Bronchial epithelial cell (primary cell): Measurements from ENCODE around the gene TRABD2B. TPM values are rescaled to one million over a fixed set of nuclear protein-coding genes. Genes with fewer than 3 reads are reported as not detected.

Experiments used
- DNase-seq: peaks from one replicate; pipeline ENCODE4 v3.0.0-alpha.2; 2010; ENCODE audit warnings: low read depth
- FAIRE-seq: peaks from 2 replicates; lab custom pipeline; 2011; peaks lifted over from hg19 to GRCh38; lab: Jason Lieb, UNC
- H3K27me3 ChIP-seq: 2 replicates; pipeline ENCODE4 v1.5.1; 2011; ENCODE audit warnings: low read length; ENCODE audit not compliant: control insufficient read depth, insufficient read depth
- H3K36me3 ChIP-seq: 2 replicates; pipeline ENCODE4 v1.5.1; 2011; ENCODE audit warnings: low read length; ENCODE audit not compliant: control insufficient read depth, insufficient read depth
- H3K4me3 ChIP-seq: 2 replicates; pipeline ENCODE4 v1.5.1; 2011; ENCODE audit warnings: mild to moderate bottlenecking, low read depth, low read length, control low read depth
- CTCF ChIP-seq: IDR thresholded peaks from 2 replicates; pipeline ENCODE4 v1.5.1; 2011; ENCODE audit warnings: mild to moderate bottlenecking, moderate library complexity, low read length, control low read depth, inconsistent platforms; ENCODE audit not compliant: insufficient read depth, severe bottlenecking
- total RNA-seq: library from RNA; depleted of rRNA; stranded (reverse); fragments of >200 nt; gene quantifications from 2 replicates; pipeline ENCODE4 v1.2.1, GENCODE V29; 2014

Gene TRABD2B
- total RNA-seq, 1 donor from 2014 or later: under 0.01 TPM

GRCh38 chr1:48018799-48019198, 21.6 kb upstream of the TRABD2B start:
- FAIRE-seq (no peak), DNase-seq (peak; percentile 88)
- Histone ChIP-seq H3K36me3 (no peaks in the 10 kb centered on the region), H3K4me3 (no peak overlapping the region), H3K27me3 (no peaks in the 10 kb centered on the region)
- no peak for TF ChIP-seq CTCF

- peak; percentile 57 for DNase-seq
- TF ChIP-seq CTCF: no peak
- H3K36me3 ChIP-seq: no peaks in the 10 kb centered on the region
- no peak for FAIRE-seq
- no peak overlapping the region for H3K4me3 ChIP-seq
- H3K27me3 ChIP-seq: no peaks in the 10 kb centered on the region
Observed at GRCh38 chr1:48017716-48018115, 20.5 kb upstream of the TRABD2B start.

- Histone ChIP-seq H3K4me3 (no peak overlapping the region), H3K27me3 (no peaks in the 10 kb centered on the region), H3K36me3 (no peaks in the 10 kb centered on the region)
- FAIRE-seq (peak; percentile 13), DNase-seq (no peak)
- TF ChIP-seq CTCF: no peak
Observed at GRCh38 chr1:48016515-48016914, 19.3 kb upstream of the TRABD2B start.

- no peak for DNase-seq
- TF ChIP-seq CTCF: no peak
- no peaks in the 10 kb centered on the region for H3K27me3 ChIP-seq
- H3K36me3 ChIP-seq: no peaks in the 10 kb centered on the region
- H3K4me3 ChIP-seq: no peak overlapping the region
- FAIRE-seq: no peak
Observed at GRCh38 chr1:48013270-48013669, 16.1 kb upstream of the TRABD2B start.

- FAIRE-seq (no peak), DNase-seq (peak; percentile 69)
- H3K27me3 ChIP-seq: no peaks in the 10 kb centered on the region
- no peak for TF ChIP-seq CTCF
- H3K4me3 ChIP-seq: no peak overlapping the region
- H3K36me3 ChIP-seq: no peaks in the 10 kb centered on the region
Observed at GRCh38 chr1:48007047-48007446, 9.9 kb upstream of the TRABD2B start.

- H3K36me3 ChIP-seq: no peaks in the 10 kb centered on the region
- DNase-seq (no peak), FAIRE-seq (no peak)
Observed at GRCh38 chr1:48006264-48006663, 9.1 kb upstream of the TRABD2B start.

More at GRCh38 chr1:48006264-48006663, 9.1 kb upstream of the TRABD2B start:
- no peak for TF ChIP-seq CTCF
- peaks cover under 1% of the 10 kb centered on the region for H3K27me3 ChIP-seq
- no peak overlapping the region for H3K4me3 ChIP-seq
